Measurements from ENCODE around the gene GPR4.

GPR4 gene

DNA sequence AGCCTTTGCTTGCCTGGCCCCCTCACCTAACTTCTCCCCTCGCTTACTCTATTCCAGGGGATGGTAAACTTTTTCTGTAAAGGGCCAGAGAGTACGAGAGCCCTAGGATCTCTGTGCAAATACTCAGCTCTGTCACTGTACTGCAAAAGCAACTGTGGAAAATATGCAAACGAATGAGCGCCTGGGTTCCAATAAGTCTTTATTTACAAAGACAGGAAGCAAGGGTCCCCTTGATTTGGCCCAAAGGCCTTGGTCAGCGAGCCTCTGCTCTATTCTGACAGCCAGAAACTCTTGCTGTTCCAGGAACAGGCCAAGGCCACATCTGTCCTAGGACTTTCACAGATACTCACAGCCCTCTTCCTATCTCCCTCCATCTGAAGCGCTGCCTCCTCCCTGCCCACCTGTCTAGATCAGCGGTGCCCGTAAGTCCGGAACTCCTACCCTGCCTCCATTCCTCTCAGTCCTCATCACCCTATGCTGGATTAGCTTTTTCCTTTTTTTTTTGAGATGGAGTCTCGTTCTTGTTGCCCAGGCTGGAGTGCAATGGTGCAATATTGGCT is 54.7 kb downstream of the GPR4 start:
- no peak for DNase-seq

DNA sequence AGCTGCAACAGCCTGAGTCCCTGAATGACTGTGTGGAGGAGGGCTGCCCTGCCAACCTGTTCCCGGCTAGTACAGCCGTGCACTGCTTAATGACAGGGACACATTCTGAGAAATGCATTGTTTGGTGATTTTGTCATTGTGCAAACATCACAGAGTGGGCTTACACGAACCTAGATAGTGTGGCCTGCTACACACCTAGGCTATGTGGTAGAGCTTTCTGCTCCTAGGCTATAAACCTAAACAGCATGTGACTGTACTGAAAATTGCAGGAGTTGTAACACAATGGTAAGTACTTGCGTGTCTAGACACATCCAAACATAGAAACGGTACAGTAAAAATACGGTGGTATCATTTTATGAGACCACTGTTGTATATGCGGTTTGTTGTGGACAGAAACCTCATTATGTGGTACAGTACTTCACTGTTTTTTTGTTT is 59.8 kb downstream of the GPR4 start:
- DNase-seq = no peak
